ENCODE results near the gene SMAD5.

DNA sequence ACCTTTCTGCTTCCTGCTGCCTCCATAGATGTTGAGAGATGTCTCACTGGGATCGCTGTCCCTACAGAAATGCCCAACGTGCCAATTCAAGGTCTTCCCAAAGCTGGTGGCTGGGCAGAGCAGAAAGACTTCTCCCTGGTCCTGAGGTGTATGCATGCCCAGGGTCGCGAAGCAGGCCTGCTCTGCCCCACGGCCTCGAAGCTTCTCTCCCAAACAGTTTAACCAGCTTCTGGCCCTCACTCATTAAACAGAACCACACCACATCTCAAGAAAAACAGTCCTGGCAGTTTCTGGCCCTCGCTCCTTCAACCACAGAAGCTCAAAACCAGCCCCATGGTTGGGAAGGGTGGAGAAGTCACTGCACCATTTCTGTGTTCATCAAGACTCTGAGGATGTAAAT is 75.0 kb downstream of the SMAD5 start:
- TF ChIP-seq CTCF (CRISPR knock-in tag; IDR thresholded peaks at IDR 0.05) (no peak), ESRRA (CRISPR knock-in tag; IDR thresholded peaks at IDR 0.05; ENCODE audit: low read depth) (no peak), SP1 (IDR thresholded peaks at IDR 0.05) (no peak), SP1 (CRISPR knock-in tag; IDR thresholded peaks at IDR 0.05) (no peak), SOX5 (CRISPR knock-in tag; IDR thresholded peaks at IDR 0.05; ENCODE audit: borderline replicate concordance) (no peak), CENPT (CRISPR knock-in tag; IDR thresholded peaks at IDR 0.05; ENCODE audit: low read depth) (no peak), ZKSCAN8 (CRISPR knock-in tag; IDR thresholded peaks at IDR 0.05; ENCODE audit: borderline replicate concordance) (no peak), MYC (CRISPR knock-in tag; IDR thresholded peaks at IDR 0.05; ENCODE audit: borderline replicate concordance) (no peak)
- TF ChIP-seq, protein P1, sequence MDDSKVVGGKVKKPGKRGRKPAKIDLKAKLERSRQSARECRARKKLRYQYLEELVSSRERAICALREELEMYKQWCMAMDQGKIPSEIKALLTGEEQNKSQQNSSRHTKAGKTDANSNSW (CRISPR knock-in tag; IDR thresholded peaks at IDR 0.05; ENCODE audit: borderline replicate concordance) = no peak

Measured in HepG2 (cell line).